GM19238 (cell line): Measurements from ENCODE around the gene FBRS.

Experiments
- DNase-seq: peaks from one replicate; pipeline ENCODE4 v3.0.0; 2011; ENCODE audit warnings: low spot score; ENCODE audit not compliant: insufficient read length

FBRS gene

DNA sequence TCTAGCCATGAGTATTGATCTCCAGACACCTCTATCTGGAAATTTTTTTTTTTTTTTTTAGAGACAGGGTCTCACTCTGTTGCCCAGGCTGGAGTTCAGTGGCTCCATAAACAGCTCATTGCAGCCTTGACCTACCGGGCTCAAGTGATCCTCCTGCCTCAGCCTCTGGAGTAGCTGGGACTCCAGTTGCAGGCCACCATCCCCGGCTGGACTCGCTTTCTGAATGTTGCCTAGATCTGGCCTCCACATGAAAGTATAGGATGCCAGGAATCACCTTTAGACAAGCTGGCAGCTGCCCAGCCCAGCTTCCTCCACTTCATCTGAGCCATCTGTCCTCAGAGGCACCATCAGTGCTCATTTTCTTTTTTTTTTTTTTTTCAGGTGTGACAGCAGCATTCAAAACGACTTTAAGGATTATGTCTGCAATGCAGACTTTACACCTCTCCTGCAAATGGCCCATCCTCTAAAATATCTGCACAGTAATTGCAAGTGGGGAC lies 13.8 kb upstream of the FBRS start:
- DNase-seq = no peak

- no peak for DNase-seq
Observed at GRCh38 chr16:30645727-30646126, 12.5 kb upstream of the FBRS start.

DNA sequence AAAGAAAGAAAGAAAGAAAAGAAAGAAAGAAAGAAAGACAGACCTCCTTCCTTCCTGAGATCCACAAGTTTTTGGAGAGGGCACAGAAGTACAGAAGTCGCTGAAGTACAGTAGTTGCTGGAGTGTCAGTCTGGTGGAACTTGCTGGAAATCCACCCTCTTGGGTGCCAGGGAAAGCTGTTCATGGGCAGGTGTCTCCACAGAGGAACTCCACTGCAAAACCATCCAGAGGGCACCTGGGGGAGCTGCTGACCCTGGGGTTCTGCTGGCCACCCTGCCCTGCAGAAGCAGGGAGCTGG lies 11.0 kb upstream of the FBRS start:
- DNase-seq = no peak

DNA sequence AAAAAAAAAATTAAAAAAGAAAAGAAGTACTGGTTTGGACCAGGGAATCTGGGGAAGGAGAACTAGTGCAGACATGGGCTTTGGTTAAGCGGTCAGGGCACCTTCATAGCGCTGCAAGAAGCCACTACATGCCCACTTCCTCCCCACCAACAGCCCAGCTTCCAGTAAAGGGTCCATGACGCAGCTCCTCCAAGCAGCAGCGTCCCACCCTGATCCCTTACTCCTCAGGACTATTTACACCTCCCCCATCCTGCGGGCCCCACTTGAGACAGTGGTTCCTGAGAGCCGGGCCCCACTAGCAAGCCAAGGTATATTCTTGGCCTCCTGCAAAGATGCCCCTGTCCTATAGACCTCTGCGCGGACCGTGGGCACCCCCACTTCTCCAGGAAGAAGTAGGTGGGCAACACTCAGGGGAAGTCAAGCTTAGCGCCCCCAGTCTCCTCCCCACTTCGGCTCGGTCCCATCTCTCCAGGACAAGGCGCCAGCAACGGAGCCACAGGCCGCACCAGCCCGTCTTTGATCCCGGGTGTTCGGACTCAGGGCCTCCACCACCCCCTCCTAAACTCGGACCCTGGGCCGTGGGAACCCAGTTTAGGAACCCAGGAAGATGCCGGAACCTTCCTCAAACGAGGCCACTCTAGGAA lies 8.4 kb upstream of the FBRS start:
- DNase-seq = no peak

GRCh38 chr16:30650369-30651123 lies 7.7 kb upstream of the FBRS start, which contains the start of gene PRR14:
PRR14 (plus strand) TSS chr16:30650960; CDS start chr16:30651646, 686 bp downstream.
- DNase-seq = peak; percentile 92

- peak; percentile 89 for DNase-seq
Observed at GRCh38 chr16:30651124-30652004, 6.9 kb upstream of the FBRS start.

- no peak for DNase-seq
Observed at GRCh38 chr16:30652005-30652296, 6.3 kb upstream of the FBRS start.

DNA sequence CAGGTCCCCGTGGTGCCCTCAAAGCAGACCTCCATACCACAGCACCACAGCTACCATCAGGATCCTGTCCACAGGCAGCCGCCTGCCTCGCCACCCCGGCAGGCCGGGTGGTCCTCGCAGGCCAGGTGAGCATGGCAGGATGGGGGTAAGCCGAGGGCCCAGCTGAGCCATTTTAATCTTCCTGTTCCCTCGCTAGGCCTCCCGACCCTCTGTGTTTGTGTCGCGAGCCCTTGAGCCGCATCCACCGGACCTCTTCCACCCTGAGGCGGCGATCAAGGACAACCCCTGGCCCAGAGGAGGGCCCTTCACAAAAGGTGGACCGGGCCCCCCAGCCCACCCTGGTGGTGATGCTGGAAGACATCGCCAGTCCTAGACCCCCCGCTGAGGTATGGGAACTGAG lies 5.5 kb upstream of the FBRS start:
- no peak for DNase-seq

DNA sequence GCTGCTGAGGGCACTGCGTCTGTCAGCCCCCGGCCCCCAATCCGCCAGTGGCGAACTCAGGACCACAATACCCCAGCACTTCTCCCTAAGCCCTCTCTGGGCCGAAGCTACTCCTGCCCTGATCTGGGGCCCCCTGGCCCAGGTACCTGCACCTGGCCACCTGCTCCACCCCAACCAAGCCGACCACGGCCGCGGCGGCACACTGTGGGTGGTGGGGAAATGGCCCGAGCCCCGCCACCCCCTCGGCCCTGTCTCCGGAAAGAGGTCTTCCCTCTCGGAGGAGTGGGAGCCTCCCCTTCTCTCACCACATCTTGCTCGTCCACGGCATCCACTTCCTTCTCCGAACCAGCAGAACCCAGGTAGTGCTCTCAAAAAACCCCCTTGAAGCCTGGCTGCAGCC lies 3.4 kb upstream of the FBRS start:
- no peak for DNase-seq

DNA sequence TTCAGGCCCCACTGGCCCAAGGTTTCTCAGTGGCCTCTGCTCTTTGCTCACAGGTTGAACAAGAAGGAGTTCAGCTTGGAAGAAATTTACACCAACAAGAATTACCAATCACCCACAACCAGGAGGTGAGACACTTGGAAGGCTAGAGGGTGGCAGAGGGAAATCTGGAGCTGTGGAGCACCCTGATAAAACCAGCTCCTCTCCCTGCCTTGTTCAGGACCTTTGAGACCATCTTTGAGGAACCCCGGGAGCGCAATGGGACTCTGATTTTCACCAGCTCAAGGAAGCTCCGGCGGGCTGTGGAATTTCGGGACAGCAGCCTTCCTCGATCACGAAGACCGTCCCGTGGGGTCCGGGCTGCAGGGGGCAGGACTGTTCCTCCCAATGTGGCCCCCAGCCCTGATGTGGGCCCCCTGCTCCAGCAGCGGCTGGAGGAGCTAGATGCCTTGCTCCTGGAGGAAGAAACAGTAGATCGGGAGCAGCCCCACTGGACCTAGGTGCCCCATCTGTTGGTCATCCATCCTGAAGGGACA lies 2.4 kb upstream of the FBRS start:
- no peak for DNase-seq

DNA sequence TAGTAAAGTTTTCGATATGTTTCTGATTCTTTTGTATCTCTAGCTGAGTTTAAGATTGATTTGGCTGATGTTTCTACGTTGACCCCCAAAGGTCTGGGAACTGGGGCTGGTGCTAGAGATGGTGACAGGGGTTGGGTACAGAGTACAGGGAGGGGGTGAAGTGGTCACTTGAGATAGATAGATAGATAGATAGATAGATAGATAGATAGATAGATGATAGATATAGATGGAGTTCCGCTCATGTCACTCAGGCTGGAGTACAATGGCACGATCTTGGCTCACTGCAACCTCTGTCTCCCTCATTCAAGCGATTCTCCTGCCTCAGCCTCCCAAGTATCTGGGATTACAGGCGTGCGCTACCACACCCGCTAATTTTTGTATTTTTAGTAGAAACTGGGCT lies 1.8 kb upstream of the FBRS start:
- DNase-seq = no peak

- DNase-seq = no peak
Observed at GRCh38 chr16:30656974-30657865, 1.0 kb upstream of the FBRS start.

DNA sequence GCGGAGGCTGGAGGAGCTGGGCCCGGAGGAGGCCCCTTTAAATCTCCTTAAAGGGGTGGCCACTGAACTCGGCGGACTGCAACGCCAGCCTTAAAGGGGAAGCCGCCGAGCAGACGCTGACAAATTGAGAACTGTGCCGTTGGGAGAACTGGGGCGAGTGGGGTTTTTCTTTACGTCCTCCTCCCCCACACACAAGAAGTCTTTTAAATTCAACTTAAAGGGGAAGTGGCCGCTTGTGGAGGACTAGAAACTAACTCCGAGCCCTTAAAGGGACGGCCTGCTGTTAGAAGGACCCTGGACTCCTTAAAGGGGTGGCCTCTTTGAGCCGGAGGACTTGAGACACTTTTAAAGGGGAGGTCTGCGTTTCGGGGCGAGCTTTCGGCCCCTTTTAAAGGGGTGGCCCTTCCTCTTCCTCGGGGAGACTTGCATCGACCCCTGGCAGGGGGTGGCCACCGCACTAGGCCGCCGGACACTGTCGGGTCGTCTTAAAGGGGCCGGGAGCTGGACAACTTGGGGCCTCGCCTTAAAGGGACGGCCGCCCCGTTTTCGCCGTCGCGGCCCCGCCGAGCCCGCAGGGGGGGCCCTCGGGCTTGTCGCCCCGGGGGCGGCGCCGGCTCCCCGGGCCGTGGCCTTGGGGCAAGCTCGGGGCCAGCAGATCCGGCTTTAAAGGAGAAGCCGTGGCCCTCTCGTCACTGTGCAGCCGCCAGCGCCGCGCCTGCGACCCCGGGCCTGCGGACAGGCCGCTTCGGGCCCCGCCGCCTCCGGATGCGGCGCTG lies 688 bp downstream of the FBRS start:
- DNase-seq = peak; percentile 79

GRCh38 chr16:30659507-30660423 lies 1.5 kb downstream of the FBRS start:
- no peak for DNase-seq

GRCh38 chr16:30660424-30661261 lies 2.4 kb downstream of the FBRS start:
- DNase-seq = peak; percentile 73

DNA sequence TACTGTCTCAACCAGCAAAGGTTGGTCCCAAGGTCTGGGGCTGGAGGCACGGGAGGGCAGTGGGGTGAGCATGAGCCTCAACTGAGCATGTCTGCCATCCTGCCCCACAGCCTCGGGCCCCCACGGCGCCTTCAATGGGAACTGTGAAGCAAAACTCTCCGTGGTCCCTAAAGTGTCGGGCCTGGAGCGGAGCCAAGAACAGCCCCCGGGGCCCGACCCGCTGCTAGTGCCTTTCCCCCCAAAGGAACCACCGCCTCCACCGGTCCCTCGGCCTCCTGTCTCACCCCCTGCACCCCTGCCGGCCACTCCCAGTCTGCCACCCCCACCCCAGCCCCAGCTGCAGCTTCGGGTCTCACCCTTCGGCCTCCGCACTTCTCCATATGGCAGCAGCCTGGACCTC lies 4.2 kb downstream of the FBRS start:
- DNase-seq = no peak

- DNase-seq = no peak
Observed at GRCh38 chr16:30663038-30663437, 4.8 kb downstream of the FBRS start.

- DNase-seq = no peak
Observed at GRCh38 chr16:30663820-30664219, 5.6 kb downstream of the FBRS start.
